ENCODE measurements around the gene HADHA.

HADHA gene

DNA sequence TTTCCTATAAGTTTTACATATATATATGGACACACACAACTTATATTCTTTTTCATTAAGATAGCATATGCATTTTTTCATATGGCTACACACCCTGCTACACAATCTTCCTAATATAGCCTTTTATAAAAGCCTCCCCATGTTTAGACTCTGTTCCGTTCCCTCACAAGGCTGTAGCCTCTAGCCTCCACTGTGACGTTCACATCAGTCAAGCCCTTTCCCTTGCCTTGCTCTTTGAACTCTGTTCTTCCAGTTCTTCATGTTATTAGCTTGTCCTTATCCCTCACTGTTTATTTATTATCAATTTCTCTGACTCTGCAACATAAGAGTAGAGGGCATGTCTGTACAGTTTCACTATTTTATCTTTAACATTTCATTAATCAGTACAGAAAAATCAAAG lies 39.2 kb upstream of the HADHA start:
- H3K4me3 ChIP-seq (replicated peaks; ENCODE audit: low read depth, low read length): no peak overlapping the region
- TF ChIP-seq, protein P1, sequence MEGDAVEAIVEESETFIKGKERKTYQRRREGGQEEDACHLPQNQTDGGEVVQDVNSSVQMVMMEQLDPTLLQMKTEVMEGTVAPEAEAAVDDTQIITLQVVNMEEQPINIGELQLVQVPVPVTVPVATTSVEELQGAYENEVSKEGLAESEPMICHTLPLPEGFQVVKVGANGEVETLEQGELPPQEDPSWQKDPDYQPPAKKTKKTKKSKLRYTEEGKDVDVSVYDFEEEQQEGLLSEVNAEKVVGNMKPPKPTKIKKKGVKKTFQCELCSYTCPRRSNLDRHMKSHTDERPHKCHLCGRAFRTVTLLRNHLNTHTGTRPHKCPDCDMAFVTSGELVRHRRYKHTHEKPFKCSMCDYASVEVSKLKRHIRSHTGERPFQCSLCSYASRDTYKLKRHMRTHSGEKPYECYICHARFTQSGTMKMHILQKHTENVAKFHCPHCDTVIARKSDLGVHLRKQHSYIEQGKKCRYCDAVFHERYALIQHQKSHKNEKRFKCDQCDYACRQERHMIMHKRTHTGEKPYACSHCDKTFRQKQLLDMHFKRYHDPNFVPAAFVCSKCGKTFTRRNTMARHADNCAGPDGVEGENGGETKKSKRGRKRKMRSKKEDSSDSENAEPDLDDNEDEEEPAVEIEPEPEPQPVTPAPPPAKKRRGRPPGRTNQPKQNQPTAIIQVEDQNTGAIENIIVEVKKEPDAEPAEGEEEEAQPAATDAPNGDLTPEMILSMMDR (IDR thresholded peaks at IDR 0.05; ENCODE audit: insufficient read depth, low read length, poor library complexity, severe bottlenecking): no peak
- no peak for DNase-seq (ENCODE audit: extremely low read depth, insufficient read length)
- peaks cover 12% of the 10 kb centered on the region for H3K36me3 ChIP-seq (ENCODE audit: control insufficient read depth, insufficient read depth, low read length)
- no peaks in the 10 kb centered on the region for H3K27me3 ChIP-seq (replicated peaks; ENCODE audit: control insufficient read depth, insufficient read depth, low read length)

GRCh38 chr2:26281226-26281625 lies 36.8 kb upstream of the HADHA start:
- DNase-seq (ENCODE audit: extremely low read depth, insufficient read length): no peak
- Histone ChIP-seq H3K36me3 (ENCODE audit: control insufficient read depth, insufficient read depth, low read length) (peaks cover 13% of the 10 kb centered on the region), H3K4me3 (replicated peaks; ENCODE audit: low read depth, low read length) (no peak overlapping the region), H3K27me3 (replicated peaks; ENCODE audit: control insufficient read depth, insufficient read depth, low read length) (no peaks in the 10 kb centered on the region)
- TF ChIP-seq, protein P1 (IDR thresholded peaks at IDR 0.05; ENCODE audit: insufficient read depth, low read length, poor library complexity, severe bottlenecking): no peak

DNA sequence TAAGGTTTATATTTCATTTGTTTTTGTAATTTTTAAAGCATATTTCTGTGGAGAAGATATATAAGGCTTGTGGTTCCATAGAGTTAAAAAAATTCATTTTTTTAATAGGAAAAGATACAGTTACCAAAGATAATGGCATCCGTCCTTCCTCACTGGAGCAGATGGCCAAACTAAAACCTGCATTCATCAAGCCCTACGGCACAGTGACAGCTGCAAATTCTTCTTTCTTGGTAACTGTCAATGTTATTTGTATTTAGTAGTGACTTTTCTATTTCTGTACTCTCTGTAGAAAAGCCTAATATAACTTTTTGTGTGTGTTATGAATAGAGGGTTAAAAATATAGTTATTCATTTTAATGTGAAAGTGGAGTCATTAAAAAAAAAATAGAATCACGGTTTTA lies 35.5 kb upstream of the HADHA start:
- Histone ChIP-seq H3K27me3 (replicated peaks; ENCODE audit: control insufficient read depth, insufficient read depth, low read length) (no peaks in the 10 kb centered on the region), H3K4me3 (replicated peaks; ENCODE audit: low read depth, low read length) (no peak overlapping the region), H3K36me3 (ENCODE audit: control insufficient read depth, insufficient read depth, low read length) (peaks cover 12% of the 10 kb centered on the region)
- no peak for DNase-seq (ENCODE audit: extremely low read depth, insufficient read length)
- TF ChIP-seq, protein P1 (IDR thresholded peaks at IDR 0.05; ENCODE audit: insufficient read depth, low read length, poor library complexity, severe bottlenecking): no peak

DNA sequence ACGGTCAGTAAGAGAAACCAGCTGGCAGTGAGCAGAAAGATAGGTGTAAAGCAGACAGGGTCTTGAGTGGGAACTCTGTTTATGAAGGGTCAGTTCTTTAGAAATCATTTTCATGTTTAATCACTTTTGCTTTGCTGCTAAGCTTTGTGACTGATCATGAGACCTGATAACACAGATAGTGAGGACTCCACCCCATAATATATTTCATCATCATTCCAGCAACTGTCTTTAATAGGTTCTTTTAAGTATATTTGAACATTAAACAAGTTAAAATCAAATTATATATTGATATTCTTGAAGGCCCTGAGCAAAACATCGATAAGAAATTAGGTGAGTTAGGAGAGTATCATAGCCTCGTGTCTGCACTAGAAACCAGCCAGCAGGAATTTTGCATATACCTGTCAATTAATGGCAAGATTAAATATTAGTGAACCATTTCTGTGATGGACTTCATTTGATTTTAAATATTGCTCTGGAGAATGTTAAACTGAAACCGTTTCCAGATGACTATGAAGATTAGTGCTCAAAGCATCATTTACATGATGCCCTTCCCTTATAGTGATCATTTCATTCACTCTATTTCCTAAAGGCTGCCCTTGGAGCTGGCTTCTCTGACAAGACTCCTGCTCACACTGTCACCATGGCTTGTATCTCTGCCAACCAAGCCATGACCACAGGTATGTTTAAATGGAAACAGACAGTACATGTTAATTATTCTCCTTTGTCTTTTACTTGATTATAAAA lies 32.2 kb upstream of the HADHA start:
- H3K4me3 ChIP-seq (replicated peaks; ENCODE audit: low read depth, low read length): no peak overlapping the region
- no peaks in the 10 kb centered on the region for H3K27me3 ChIP-seq (replicated peaks; ENCODE audit: control insufficient read depth, insufficient read depth, low read length)
- H3K36me3 ChIP-seq (ENCODE audit: control insufficient read depth, insufficient read depth, low read length): peaks cover 11% of the 10 kb centered on the region
- DNase-seq (ENCODE audit: extremely low read depth, insufficient read length): no peak
- TF ChIP-seq, protein P1 (IDR thresholded peaks at IDR 0.05; ENCODE audit: insufficient read depth, low read length, poor library complexity, severe bottlenecking): no peak

DNA sequence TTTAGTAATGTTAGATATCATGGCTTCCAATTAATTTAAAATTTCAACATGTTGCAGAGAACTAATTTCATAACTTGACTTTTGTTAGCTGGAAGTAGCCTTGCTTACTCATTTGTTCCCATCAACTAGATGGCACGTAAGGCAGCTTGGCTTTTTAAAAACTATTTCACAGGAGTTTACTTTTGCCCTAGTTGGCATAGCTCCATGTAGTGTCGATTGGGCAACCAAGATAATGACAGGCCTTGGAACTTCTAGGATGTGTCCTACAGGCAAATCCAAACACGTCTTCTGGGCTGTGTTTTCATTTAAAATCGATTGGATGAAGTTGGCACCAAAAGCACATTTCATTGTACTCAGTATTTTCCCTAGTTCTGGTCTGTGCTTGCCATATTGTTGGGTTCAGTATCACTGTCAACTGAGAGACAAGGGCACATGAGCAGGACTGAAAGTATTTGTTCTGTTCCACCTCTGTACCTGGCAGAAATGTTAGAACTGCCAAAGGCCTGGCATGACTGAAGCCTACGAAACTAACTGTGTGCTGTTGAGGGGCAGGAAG lies 29.7 kb upstream of the HADHA start:
- TF ChIP-seq, protein P1 (IDR thresholded peaks at IDR 0.05; ENCODE audit: insufficient read depth, low read length, poor library complexity, severe bottlenecking): no peak
- no peak for DNase-seq (ENCODE audit: extremely low read depth, insufficient read length)
- Histone ChIP-seq H3K36me3 (ENCODE audit: control insufficient read depth, insufficient read depth, low read length) (peaks cover 6% of the 10 kb centered on the region), H3K4me3 (replicated peaks; ENCODE audit: low read depth, low read length) (no peak overlapping the region), H3K27me3 (replicated peaks; ENCODE audit: control insufficient read depth, insufficient read depth, low read length) (no peaks in the 10 kb centered on the region)

Data from GM06990 (cell line).